MCF 10A (cell line): Measurements from ENCODE around the gene ARHGAP19. TPM values are rescaled to one million over a fixed set of nuclear protein-coding genes. Genes with fewer than 3 reads are reported as not detected.

Experiments
- BruUV-seq: library from RNA; stranded (reverse); fragments of 400-500 nt; replicated peaks from 2 replicates; lab custom pipeline; 2021; lab: Mats Ljungman, UMichigan
- CTCF ChIA-PET: fragments of 300-600 bp; sonication (Branson Sonifier 250); formaldehyde crosslinking; extraction: SDS; loops from one replicate; lab custom pipeline; 2021; ENCODE audit warnings: antibody characterized with exemption, inconsistent platforms; lab: Yijun Ruan, JAX
- POLR2A ChIA-PET: fragments of 300-600, 350-650 bp; sonication (Branson Sonifier 250); formaldehyde crosslinking; extraction: SDS; loops from one replicate; lab custom pipeline; 2020; ENCODE audit warnings: antibody characterized with exemption, inconsistent platforms; lab: Yijun Ruan, JAX
- DNase-seq: peaks from one replicate; pipeline ENCODE4 v3.0.0-alpha.2; 2018; ENCODE audit not compliant: unreplicated experiment
- H3K27ac Mint-ChIP-seq: one replicate; pipeline ENCODE4 v1.8.0; 2022; ENCODE audit warnings: mild to moderate bottlenecking, low read depth, mixed read lengths; ENCODE audit not compliant: unreplicated experiment
- H3K27me3 Mint-ChIP-seq: one replicate; pipeline ENCODE4 v1.8.0; 2022; ENCODE audit warnings: mixed read lengths; ENCODE audit not compliant: insufficient read depth, unreplicated experiment
- H3K36me3 Mint-ChIP-seq: one replicate; pipeline ENCODE4 v1.8.0; 2022; ENCODE audit warnings: mild to moderate bottlenecking, moderate library complexity, mixed read lengths; ENCODE audit not compliant: insufficient read depth, unreplicated experiment
- H3K4me1 Mint-ChIP-seq: one replicate; pipeline ENCODE4 v1.8.0; 2022; ENCODE audit warnings: mixed read lengths; ENCODE audit not compliant: insufficient read depth, unreplicated experiment
- H3K4me3 Mint-ChIP-seq: one replicate; pipeline ENCODE4 v1.8.0; 2022; ENCODE audit warnings: mild to moderate bottlenecking, moderate library complexity, mixed read lengths; ENCODE audit not compliant: unreplicated experiment
- H3K9me3 Mint-ChIP-seq: one replicate; pipeline ENCODE4 v1.8.0; 2022; ENCODE audit warnings: mixed read lengths; ENCODE audit not compliant: unreplicated experiment
- CTCF ChIP-seq: fragments of 200-600 bp; IDR thresholded peaks from one replicate; pipeline ENCODE4 v1.8.0; 2022; ENCODE audit warnings: antibody characterized with exemption, mild to moderate bottlenecking; ENCODE audit not compliant: unreplicated experiment
- intact Hi-C: fragments of 100-400 bp; cut with micrococcal nuclease; formaldehyde crosslinking; loops from 2 replicates; pipeline ENCODE4 v1.14.1; 2022
- total RNA-seq: library from RNA; stranded (reverse); gene quantifications from 2 replicates; pipeline ENCODE4 v1.2.3, GENCODE V29; 2022

ARHGAP19 gene
- total RNA-seq, 1 experiment from 2014 or later: 11.7 TPM

GRCh38 chr10:97173036-97173435 is 119.4 kb downstream of the ARHGAP19 start:
- no peak for TF ChIP-seq CTCF
- ChIA-PET CTCF (interaction anchor here (1.2 to 3.7 kb wide), 2 partner anchors 24 to 37 kb away, joined by 4 to 19 read pairs; no protein-coding TSS in a partner anchor), POLR2A (no interaction called here)
- Mint-ChIP-seq H3K27ac (no peak overlapping the region), H3K27me3 (peaks cover 35% of the 10 kb centered on the region), H3K4me3 (no peak overlapping the region), H3K9me3 (no peaks in the 10 kb centered on the region), H3K4me1 (no peaks in the 10 kb centered on the region), H3K36me3 (no peaks in the 10 kb centered on the region)
- no TSS peak for BruUV-seq
- DNase-seq: no peak
- intact Hi-C loops: no loop called here

Other genes starting within 250 kb of the ARHGAP19 start
- 0.02 TPM in 1 of 2 replicates, not detected in the other for gene SLIT1, start 106.7 kb downstream of the ARHGAP19 start, total RNA-seq
- 1.9 and 2.1 TPM in 2 replicates for gene FRAT1, start 26.6 kb upstream of the ARHGAP19 start, total RNA-seq
- gene FRAT2, start 42.1 kb upstream of the ARHGAP19 start, total RNA-seq: 9.0 and 11.4 TPM in 2 replicates
- 66.1 and 86.7 TPM in 2 replicates for gene RRP12, start 108.7 kb upstream of the ARHGAP19 start, total RNA-seq
- 235 and 248 TPM in 2 replicates for gene PGAM1, start 133.6 kb upstream of the ARHGAP19 start, total RNA-seq
- 56.5 and 62.3 TPM in 2 replicates for gene EXOSC1, start 153.4 kb upstream of the ARHGAP19 start, total RNA-seq
- gene ZDHHC16, start 153.5 kb upstream of the ARHGAP19 start, total RNA-seq: 44.9 and 48.0 TPM in 2 replicates
- 67.0 and 67.2 TPM in 2 replicates for gene MMS19, start 205.8 kb upstream of the ARHGAP19 start, total RNA-seq
- gene UBTD1, start 206.3 kb upstream of the ARHGAP19 start, total RNA-seq: 7.2 and 7.8 TPM in 2 replicates